K562 (cell line): ENCODE results near the gene MMP24OS. TPM values are rescaled to one million over a fixed set of nuclear protein-coding genes. Genes with fewer than 3 reads are reported as not detected.

ENCODE experiments used
- E2F3 ChIP-seq: fragments of 250-450 bp; sonication (Bioruptor Pico); IDR thresholded peaks from 2 replicates; pipeline ENCODE4 v1.4.0; 2020; ENCODE audit warnings: mild to moderate bottlenecking
- ELF1 ChIP-seq: fragments of 200-800 bp; sonication (Bioruptor generic); IDR thresholded peaks from 2 replicates; pipeline ENCODE4 v1.6.1; 2016; ENCODE audit warnings: missing genetic modification characterization, missing compliant biosample characterization
- JUN ChIP-seq, 2 experiments: sonication (generic) in 1 of 2; formaldehyde crosslinking in 1 of 2; IDR thresholded peaks; 2 replicates each; pipeline versions ENCODE4 v1.6.1 to v1.8.0; 2012 to 2022; ENCODE audit warnings: borderline replicate concordance in 2 of 2, mild to moderate bottlenecking in 2 of 2, improper control_type of control experiment in 1 of 2, low read depth in 1 of 2, low read length in 1 of 2, missing genetic modification reagents in 1 of 2
- NFXL1 ChIP-seq: fragments of 450-650 bp; formaldehyde crosslinking; IDR thresholded peaks from 2 replicates; pipeline ENCODE4 v1.4.0; 2021; ENCODE audit warnings: mild to moderate bottlenecking
- PREB ChIP-seq: sonication (generic); formaldehyde crosslinking; IDR thresholded peaks from 2 replicates; pipeline ENCODE4 v1.8.1; 2023; ENCODE audit warnings: mild to moderate bottlenecking, missing genetic modification reagents
- RBM17 ChIP-seq: fragments of 200-400 bp; formaldehyde crosslinking; IDR thresholded peaks from 2 replicates; pipeline ENCODE4 v1.6.1; 2017; ENCODE audit warnings: low read depth, mild to moderate bottlenecking, low read length, borderline replicate concordance
- RERE ChIP-seq: sonication (generic); formaldehyde crosslinking; IDR thresholded peaks from 2 replicates; pipeline ENCODE4 v1.8.0; 2023; ENCODE audit warnings: missing genetic modification reagents, mild to moderate bottlenecking, borderline replicate concordance
- ZBTB11 ChIP-seq, 3 experiments: fragments of 200-800 bp in 1 of 3; fragments of 250-450 bp in 1 of 3; fragments of 450-650 bp in 1 of 3; sonication (Bioruptor Pico) in 1 of 3; sonication (Bioruptor generic) in 1 of 3; formaldehyde crosslinking in 1 of 3; IDR thresholded peaks; 2 replicates each; pipeline versions ENCODE4 v1.6.1 to v1.8.0; 2016 to 2022; ENCODE audit warnings: mild to moderate bottlenecking in 2 of 3, missing genetic modification characterization in 2 of 3, missing compliant biosample characterization in 1 of 3, moderate library complexity in 1 of 3
- ZNF124 ChIP-seq: sonication (generic); formaldehyde crosslinking; IDR thresholded peaks from 2 replicates; pipeline ENCODE4 v1.8.1; 2022; ENCODE audit warnings: missing genetic modification reagents
- polyA plus RNA-seq, 8 experiments: library from polyadenylated mRNA; depleted of rRNA in 4 of 8; stranded (reverse) in 5 of 8; unstranded in 3 of 8; fragments of >200 nt; fragmentation: Nextera tagmentation in 2 of 8; fragmentation: Illumina TruSeq in 1 of 8; extraction: Ambion mirVana in 2 of 8; extraction: Trizol in 1 of 8; gene quantifications; 2 replicates each; pipeline versions ENCODE4 v1.2.1 to v1.2.3, GENCODE V29; 2011 to 2014; ENCODE audit warnings: inconsistent platforms in 1 of 8, missing spikeins in 1 of 8
- total RNA-seq, 7 experiments: library from RNA; depleted of rRNA in 6 of 7; stranded (reverse); fragments of >200 nt in 6 of 7; fragmentation: Illumina TruSeq in 2 of 7; extraction: Trizol in 2 of 7; gene quantifications; 2 replicates each; pipeline versions ENCODE4 v1.2.1 to v1.2.3, GENCODE V29; 2011 to 2021; ENCODE audit warnings: low replicate concordance in 1 of 7
- TF ChIP-seq, protein P1 (sequence below), 2 experiments: fragments of 450-650 bp; IDR thresholded peaks; 2 replicates each; pipeline ENCODE4 v1.6.1; 2018; ENCODE audit warnings: mild to moderate bottlenecking in 2 of 2, low read depth in 1 of 2; ENCODE audit not compliant: partially characterized antibody in 2 of 2

Gene MMP24OS
- total and polyA plus RNA-seq, 9 of the 15 experiments (the other 6 are each of a cell fraction or from before 2014, with no cell fraction given) = 0.92 to 41.5 (median 11.4) TPM

GRCh38 chr20:35226884-35227681 lies 50.8 kb downstream of the MMP24OS start (continued):
- TF ChIP-seq PREB (no peak), RBM17 (no peak), JUN (IDR thresholded peaks at IDR 0.05; ENCODE audit: borderline replicate concordance, low read depth, low read length) (no peak; the same call in 1 of the 2 replicates), JUN (CRISPR knock-in tag; IDR thresholded peaks at IDR 0.05; ENCODE audit: borderline replicate concordance) (no peak), ZNF124 (CRISPR knock-in tag) (no peak), NFXL1 (CRISPR knock-in tag) (no peak), RERE (no peak), ZBTB11 (CRISPR knock-in tag; IDR thresholded peaks at IDR 0.05) (no peak), ELF1 (tag) (no peak), E2F3 (no peak)
- TF ChIP-seq, protein P1, sequence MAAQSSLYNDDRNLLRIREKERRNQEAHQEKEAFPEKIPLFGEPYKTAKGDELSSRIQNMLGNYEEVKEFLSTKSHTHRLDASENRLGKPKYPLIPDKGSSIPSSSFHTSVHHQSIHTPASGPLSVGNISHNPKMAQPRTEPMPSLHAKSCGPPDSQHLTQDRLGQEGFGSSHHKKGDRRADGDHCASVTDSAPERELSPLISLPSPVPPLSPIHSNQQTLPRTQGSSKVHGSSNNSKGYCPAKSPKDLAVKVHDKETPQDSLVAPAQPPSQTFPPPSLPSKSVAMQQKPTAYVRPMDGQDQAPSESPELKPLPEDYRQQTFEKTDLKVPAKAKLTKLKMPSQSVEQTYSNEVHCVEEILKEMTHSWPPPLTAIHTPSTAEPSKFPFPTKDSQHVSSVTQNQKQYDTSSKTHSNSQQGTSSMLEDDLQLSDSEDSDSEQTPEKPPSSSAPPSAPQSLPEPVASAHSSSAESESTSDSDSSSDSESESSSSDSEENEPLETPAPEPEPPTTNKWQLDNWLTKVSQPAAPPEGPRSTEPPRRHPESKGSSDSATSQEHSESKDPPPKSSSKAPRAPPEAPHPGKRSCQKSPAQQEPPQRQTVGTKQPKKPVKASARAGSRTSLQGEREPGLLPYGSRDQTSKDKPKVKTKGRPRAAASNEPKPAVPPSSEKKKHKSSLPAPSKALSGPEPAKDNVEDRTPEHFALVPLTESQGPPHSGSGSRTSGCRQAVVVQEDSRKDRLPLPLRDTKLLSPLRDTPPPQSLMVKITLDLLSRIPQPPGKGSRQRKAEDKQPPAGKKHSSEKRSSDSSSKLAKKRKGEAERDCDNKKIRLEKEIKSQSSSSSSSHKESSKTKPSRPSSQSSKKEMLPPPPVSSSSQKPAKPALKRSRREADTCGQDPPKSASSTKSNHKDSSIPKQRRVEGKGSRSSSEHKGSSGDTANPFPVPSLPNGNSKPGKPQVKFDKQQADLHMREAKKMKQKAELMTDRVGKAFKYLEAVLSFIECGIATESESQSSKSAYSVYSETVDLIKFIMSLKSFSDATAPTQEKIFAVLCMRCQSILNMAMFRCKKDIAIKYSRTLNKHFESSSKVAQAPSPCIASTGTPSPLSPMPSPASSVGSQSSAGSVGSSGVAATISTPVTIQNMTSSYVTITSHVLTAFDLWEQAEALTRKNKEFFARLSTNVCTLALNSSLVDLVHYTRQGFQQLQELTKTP (IDR thresholded peaks at IDR 0.05; ENCODE audit: low read depth in 1 of 2, partially characterized antibody in 2 of 2) = peak in 1 of 2 experiments; percentile 95
